SK-N-SH (cell line): ENCODE results near the gene CERS6. TPM values are rescaled to one million over a fixed set of nuclear protein-coding genes. Genes with fewer than 3 reads are reported as not detected.

Source experiments
- CTCF ChIA-PET: fragments of 300-600, 350-600 bp; formaldehyde crosslinking; extraction: SDS; loops from one replicate; lab custom pipeline; 2021; lab: Yijun Ruan, JAX
- POLR2A ChIA-PET: fragments of 350-600 bp; sonication (Branson Sonifier 250); formaldehyde crosslinking; extraction: SDS; loops from one replicate; lab custom pipeline; 2020; ENCODE audit warnings: antibody characterized with exemption, inconsistent platforms; lab: Yijun Ruan, JAX
- DNase-seq: peaks from one replicate; pipeline ENCODE4 v3.0.0; 2012
- H2AFZ ChIP-seq: fragments of 200-600 bp; sonication (generic); 2 replicates; pipeline ENCODE4 v1.8.1; 2016; ENCODE audit warnings: antibody characterized with exemption, mild to moderate bottlenecking, low read depth
- H3F3A ChIP-seq: fragments of 200-600 bp; sonication (generic); replicated peaks from 2 replicates; pipeline ENCODE3; 2016; ENCODE audit warnings: antibody characterized with exemption, mild to moderate bottlenecking; ENCODE audit not compliant: insufficient read depth
- H3K27ac ChIP-seq, 2 experiments: fragments of 200-500 bp in 1 of 2; fragments of 200-600 bp in 1 of 2; sonication (Bioruptor generic) in 1 of 2; sonication (generic), shearing (Covaris generic) in 1 of 2; 2 replicates each; pipeline versions ENCODE4 v1.5.1 to v1.6.1; 2014 to 2016; ENCODE audit warnings: low read depth in 2 of 2, inconsistent platforms in 1 of 2, low read length in 1 of 2, mild to moderate bottlenecking in 1 of 2, mixed read lengths in 1 of 2
- H3K27me3 ChIP-seq: fragments of 200-600 bp; sonication (generic), shearing (Covaris generic); 2 replicates; pipeline ENCODE4 v1.6.1; 2016; ENCODE audit warnings: mixed run types; ENCODE audit not compliant: insufficient read depth
- H3K36me3 ChIP-seq, 2 experiments: fragments of 200-500 bp in 1 of 2; fragments of 200-600 bp in 1 of 2; sonication (Bioruptor generic) in 1 of 2; sonication (generic) in 1 of 2; replicated peaks in 1 of 2; 2 replicates each; pipeline versions ENCODE3 to v1.5.1; 2014 to 2016; ENCODE audit warnings: low read length in 1 of 2, mild to moderate bottlenecking in 1 of 2; ENCODE audit not compliant: insufficient read depth in 2 of 2, control insufficient read depth in 1 of 2
- H3K4me1 ChIP-seq, 2 experiments: fragments of 200-500 bp in 1 of 2; fragments of 200-600 bp in 1 of 2; sonication (Bioruptor generic) in 1 of 2; sonication (generic), shearing (Covaris generic) in 1 of 2; 2 replicates each; pipeline versions ENCODE4 v1.5.1 to v1.6.1; 2014 to 2016; ENCODE audit warnings: low read depth in 1 of 2, low read length in 1 of 2, mixed run types in 1 of 2; ENCODE audit not compliant: insufficient read depth in 2 of 2, control insufficient read depth in 1 of 2
- H3K4me2 ChIP-seq: fragments of 200-600 bp; sonication (generic), shearing (Covaris generic); 2 replicates; pipeline ENCODE4 v1.6.1; 2017; ENCODE audit warnings: mixed run types
- H3K4me3 ChIP-seq, 2 experiments: fragments of 200-500 bp in 1 of 2; fragments of 200-600 bp in 1 of 2; sonication (Bioruptor generic) in 1 of 2; sonication (generic), shearing (Covaris generic) in 1 of 2; 2 replicates each; pipeline versions ENCODE4 v1.5.1 to v1.8.1; 2014 to 2016; ENCODE audit warnings: low read depth in 2 of 2, inconsistent platforms in 1 of 2, low read length in 1 of 2, mild to moderate bottlenecking in 1 of 2, mixed read lengths in 1 of 2, moderate library complexity in 1 of 2
- H3K79me2 ChIP-seq: fragments of 200-600 bp; sonication (generic); 2 replicates; pipeline ENCODE4 v1.8.1; 2017; ENCODE audit warnings: mild to moderate bottlenecking; ENCODE audit not compliant: insufficient read depth
- H3K9ac ChIP-seq: fragments of 200-600 bp; sonication (generic); 2 replicates; pipeline ENCODE4 v1.6.1; 2017; ENCODE audit warnings: mixed run types
- H3K9me2 ChIP-seq: fragments of 200-600 bp; sonication (generic); 2 replicates; pipeline ENCODE4 v1.6.1; 2017; ENCODE audit warnings: mixed run types
- H3K9me3 ChIP-seq: fragments of 200-600 bp; sonication (generic); 2 replicates; pipeline ENCODE4 v1.6.1; 2017; ENCODE audit warnings: mixed run types, mild to moderate bottlenecking, moderate library complexity
- H4K20me1 ChIP-seq: fragments of 200-600 bp; sonication (generic); 2 replicates; pipeline ENCODE4 v1.6.1; 2017; ENCODE audit warnings: mild to moderate bottlenecking, mixed run types; ENCODE audit not compliant: insufficient read depth
- CHD2 ChIP-seq: fragments of 150-350 bp; IDR thresholded peaks from 2 replicates; pipeline ENCODE4 v1.6.1; 2018; ENCODE audit warnings: low read length; ENCODE audit not compliant: partially characterized antibody
- FOSL2 ChIP-seq: IDR thresholded peaks from 2 replicates; pipeline ENCODE4 v1.4.0; 2012; ENCODE audit warnings: low read depth, mild to moderate bottlenecking, moderate library complexity, borderline replicate concordance
- FOXM1 ChIP-seq: IDR thresholded peaks from 2 replicates; pipeline ENCODE4 v1.4.0; 2012; ENCODE audit warnings: low read depth, mild to moderate bottlenecking
- GABPA ChIP-seq: IDR thresholded peaks from 2 replicates; pipeline ENCODE4 v1.4.0; 2012; ENCODE audit warnings: low read depth, mild to moderate bottlenecking
- MEF2A ChIP-seq: IDR thresholded peaks from 2 replicates; pipeline ENCODE4 v1.4.0; 2012; ENCODE audit warnings: low read depth, borderline replicate concordance
- NRF1 ChIP-seq: IDR thresholded peaks from 2 replicates; pipeline ENCODE4 v1.6.1; 2012; ENCODE audit warnings: low read depth, mild to moderate bottlenecking, low read length
- whole genome bisulfite sequencing: methylation state at CpG from one replicate; pipeline ENCODE4 v1.1.6; 2017; ENCODE audit warnings: low lambda C conversion rate; 5-methylcytosine and 5-hydroxymethylcytosine counted together
- polyA plus RNA-seq, 3 experiments: library from polyadenylated mRNA; depleted of rRNA; stranded (reverse); fragments of >200 nt; gene quantifications; 2 replicates each; pipeline ENCODE4 v1.2.3, GENCODE V29; 2012
- TF ChIP-seq, protein P1 (sequence below): fragments of 150-350 bp; IDR thresholded peaks from 2 replicates; pipeline ENCODE4 v1.6.1; 2017; ENCODE audit warnings: antibody characterized with exemption, low read length, low read depth, borderline replicate concordance
- TF ChIP-seq, protein P2 (sequence below): IDR thresholded peaks from 2 replicates; pipeline ENCODE4 v1.6.1; 2012; ENCODE audit warnings: mild to moderate bottlenecking, low read depth, low read length, moderate library complexity

Gene CERS6
- polyA plus RNA-seq, 1 of the 3 experiments (the other 2 are of a cell fraction): 1.8 TPM

DNA sequence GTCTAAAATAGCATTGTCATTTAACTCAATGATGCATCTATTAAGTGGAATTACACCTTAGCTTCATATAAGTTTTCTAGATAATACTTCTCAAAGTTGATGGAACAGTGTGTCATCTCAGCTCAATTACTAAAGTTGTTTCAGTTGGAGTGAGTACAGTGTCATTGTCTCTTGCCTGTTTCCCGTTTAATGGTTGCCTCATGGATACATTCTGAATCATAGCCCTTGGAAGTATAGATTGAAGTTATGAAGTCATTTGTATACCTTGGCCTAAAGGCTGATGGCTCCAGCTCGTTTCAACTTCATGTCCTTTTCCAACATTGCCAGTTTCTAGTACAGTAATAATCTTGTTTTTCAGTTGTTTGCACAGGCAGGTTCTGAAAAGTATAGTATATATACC, 215.9 kb downstream of the CERS6 start (continued):
- TF ChIP-seq, protein P1, sequence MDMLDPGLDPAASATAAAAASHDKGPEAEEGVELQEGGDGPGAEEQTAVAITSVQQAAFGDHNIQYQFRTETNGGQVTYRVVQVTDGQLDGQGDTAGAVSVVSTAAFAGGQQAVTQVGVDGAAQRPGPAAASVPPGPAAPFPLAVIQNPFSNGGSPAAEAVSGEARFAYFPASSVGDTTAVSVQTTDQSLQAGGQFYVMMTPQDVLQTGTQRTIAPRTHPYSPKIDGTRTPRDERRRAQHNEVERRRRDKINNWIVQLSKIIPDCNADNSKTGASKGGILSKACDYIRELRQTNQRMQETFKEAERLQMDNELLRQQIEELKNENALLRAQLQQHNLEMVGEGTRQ: no peak

DNA sequence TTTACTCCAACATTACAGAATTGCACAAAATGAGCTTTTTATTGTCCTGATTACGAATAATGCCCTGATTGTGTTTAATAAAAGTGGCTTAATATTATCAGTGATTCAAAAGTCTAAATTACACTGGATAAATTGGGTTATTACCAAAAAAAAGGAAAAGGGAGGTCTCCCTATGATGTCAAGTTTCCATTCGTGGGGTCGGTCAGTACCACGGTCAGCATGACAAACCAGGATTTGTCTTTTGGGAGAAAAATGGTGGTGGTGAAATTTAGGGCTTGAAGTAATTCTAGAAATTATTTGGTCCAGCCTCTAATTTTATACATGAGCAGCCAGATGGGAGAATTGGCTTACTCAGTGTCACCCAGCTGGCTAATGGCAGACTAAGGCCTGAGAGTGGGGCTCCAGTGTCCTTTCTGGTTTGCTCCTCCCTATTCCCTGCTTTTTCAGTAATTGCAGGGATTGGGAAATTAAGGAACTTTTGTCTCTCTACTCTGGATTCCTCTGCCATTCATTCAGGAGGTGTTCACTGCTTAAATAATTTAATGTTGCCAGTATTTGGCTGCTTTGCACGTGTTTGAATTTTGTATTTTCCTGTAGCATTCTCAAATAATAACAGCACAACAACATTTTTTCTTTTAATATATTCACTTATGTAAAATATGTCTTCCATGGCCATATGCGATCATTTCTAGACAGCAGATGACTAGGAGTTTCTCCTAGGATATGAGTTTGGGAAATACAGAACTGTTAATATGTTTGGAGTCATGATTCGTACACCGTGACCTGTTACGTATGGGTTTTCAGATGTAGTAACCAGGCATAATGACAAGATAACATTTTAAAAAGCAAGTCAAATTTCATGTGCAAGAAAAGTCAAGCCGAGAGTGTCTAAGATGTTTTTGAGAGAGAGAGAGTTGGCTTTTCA, 217.5 kb downstream of the CERS6 start:
- CTCF ChIA-PET: interaction anchor here (0.9 kb wide), 1 partner anchor 14 kb away, joined by 3 read pairs; no protein-coding TSS in a partner anchor
- no peak overlapping the region for H2AFZ ChIP-seq
- H3K27ac ChIP-seq: no peak overlapping the region
- H3K27me3 ChIP-seq: no peaks in the 10 kb centered on the region
- no peak for TF ChIP-seq MEF2A
- TF ChIP-seq, protein P2, sequence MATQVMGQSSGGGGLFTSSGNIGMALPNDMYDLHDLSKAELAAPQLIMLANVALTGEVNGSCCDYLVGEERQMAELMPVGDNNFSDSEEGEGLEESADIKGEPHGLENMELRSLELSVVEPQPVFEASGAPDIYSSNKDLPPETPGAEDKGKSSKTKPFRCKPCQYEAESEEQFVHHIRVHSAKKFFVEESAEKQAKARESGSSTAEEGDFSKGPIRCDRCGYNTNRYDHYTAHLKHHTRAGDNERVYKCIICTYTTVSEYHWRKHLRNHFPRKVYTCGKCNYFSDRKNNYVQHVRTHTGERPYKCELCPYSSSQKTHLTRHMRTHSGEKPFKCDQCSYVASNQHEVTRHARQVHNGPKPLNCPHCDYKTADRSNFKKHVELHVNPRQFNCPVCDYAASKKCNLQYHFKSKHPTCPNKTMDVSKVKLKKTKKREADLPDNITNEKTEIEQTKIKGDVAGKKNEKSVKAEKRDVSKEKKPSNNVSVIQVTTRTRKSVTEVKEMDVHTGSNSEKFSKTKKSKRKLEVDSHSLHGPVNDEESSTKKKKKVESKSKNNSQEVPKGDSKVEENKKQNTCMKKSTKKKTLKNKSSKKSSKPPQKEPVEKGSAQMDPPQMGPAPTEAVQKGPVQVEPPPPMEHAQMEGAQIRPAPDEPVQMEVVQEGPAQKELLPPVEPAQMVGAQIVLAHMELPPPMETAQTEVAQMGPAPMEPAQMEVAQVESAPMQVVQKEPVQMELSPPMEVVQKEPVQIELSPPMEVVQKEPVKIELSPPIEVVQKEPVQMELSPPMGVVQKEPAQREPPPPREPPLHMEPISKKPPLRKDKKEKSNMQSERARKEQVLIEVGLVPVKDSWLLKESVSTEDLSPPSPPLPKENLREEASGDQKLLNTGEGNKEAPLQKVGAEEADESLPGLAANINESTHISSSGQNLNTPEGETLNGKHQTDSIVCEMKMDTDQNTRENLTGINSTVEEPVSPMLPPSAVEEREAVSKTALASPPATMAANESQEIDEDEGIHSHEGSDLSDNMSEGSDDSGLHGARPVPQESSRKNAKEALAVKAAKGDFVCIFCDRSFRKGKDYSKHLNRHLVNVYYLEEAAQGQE: 0 out of 2 replicates have a peak, but pooled peaks have one; percentile 61
- TF ChIP-seq FOSL2: no peak
- no peak for TF ChIP-seq CHD2
- no peak for TF ChIP-seq NRF1
- no peak for TF ChIP-seq FOXM1
- no peak for TF ChIP-seq GABPA
- no peak for DNase-seq
- H3K4me3 ChIP-seq: no peak overlapping the region
- no peak overlapping the region for H3K9ac ChIP-seq
- H3F3A ChIP-seq: no peaks in the 10 kb centered on the region
- H3K36me3 ChIP-seq: no peaks in the 10 kb centered on the region
- H3K79me2 ChIP-seq: no peaks in the 10 kb centered on the region
- no peaks in the 10 kb centered on the region for H3K9me3 ChIP-seq
- POLR2A ChIA-PET: no interaction called here
- H4K20me1 ChIP-seq: no peaks in the 10 kb centered on the region
- WGBS: 88% methylated on average over 10 of the region's 10 CpGs
- H3K4me1 ChIP-seq: no peaks in the 10 kb centered on the region
- no peaks in the 10 kb centered on the region for H3K9me2 ChIP-seq
- no peak overlapping the region for H3K4me2 ChIP-seq
